IMR-90 (cell line): Measurements from ENCODE around the gene PSAP. TPM values are rescaled to one million over a fixed set of nuclear protein-coding genes. Genes with fewer than 3 reads are reported as not detected.

Source experiments
- ATAC-seq: fragments of 200-7000 bp; cut with Tn5 transposase; 2 replicates; pipeline ENCODE4 v1.9.1; 2020; ENCODE audit warnings: low read depth, mild to moderate bottlenecking, moderate library complexity
- BruUV-seq: library from RNA; stranded (reverse); fragments of 400-500 nt; replicated peaks from 2 replicates; lab custom pipeline; 2021; lab: Mats Ljungman, UMichigan
- CTCF ChIA-PET: fragments of 300-600 bp; formaldehyde crosslinking; extraction: SDS; loops from one replicate; lab custom pipeline; 2021; ENCODE audit warnings: antibody characterized with exemption; lab: Yijun Ruan, JAX
- POLR2A ChIA-PET: fragments of 300-600 bp; sonication (Branson Sonifier 250); formaldehyde crosslinking; loops from one replicate; lab custom pipeline; 2022; ENCODE audit warnings: antibody characterized with exemption; ENCODE audit not compliant: unreplicated experiment; lab: Charles Lee
- DNase-seq: peaks from one replicate; pipeline ENCODE4 v3.0.0; 2013
- H2AFZ ChIP-seq: replicated peaks from 2 replicates; pipeline ENCODE3; 2013; ENCODE audit warnings: low read length, mild to moderate bottlenecking; ENCODE audit not compliant: poor library complexity
- H2AK5ac ChIP-seq: 2 replicates; pipeline ENCODE4 v1.6.1; 2013; ENCODE audit warnings: low read depth, low read length, inconsistent platforms
- H2AK9ac ChIP-seq: replicated peaks from 2 replicates; pipeline ENCODE3; 2013; ENCODE audit warnings: mild to moderate bottlenecking, low read depth, low read length, moderate library complexity; ENCODE audit not compliant: poor library complexity
- H2BK120ac ChIP-seq: 2 replicates; pipeline ENCODE4 v1.6.1; 2013; ENCODE audit warnings: low read depth, low read length, inconsistent platforms
- H2BK15ac ChIP-seq: 3 replicates; pipeline ENCODE4 v1.6.1; 2013; ENCODE audit warnings: low read depth, low read length, inconsistent platforms
- H2BK20ac ChIP-seq: 2 replicates; pipeline ENCODE4 v1.6.1; 2013; ENCODE audit warnings: low read depth, mild to moderate bottlenecking, inconsistent platforms, low read length, moderate library complexity
- H2BK5ac ChIP-seq: 2 replicates; pipeline ENCODE4 v1.6.1; 2013; ENCODE audit warnings: mild to moderate bottlenecking, low read depth, low read length, inconsistent platforms; ENCODE audit not compliant: poor library complexity, severe bottlenecking
- H3K14ac ChIP-seq: replicated peaks from 2 replicates; pipeline ENCODE4 v1.6.1; 2013; ENCODE audit warnings: low read depth, low read length, inconsistent platforms
- H3K18ac ChIP-seq: 2 replicates; pipeline ENCODE4 v1.6.1; 2013; ENCODE audit warnings: low read depth, low read length, control low read depth
- H3K23ac ChIP-seq: 2 replicates; pipeline ENCODE4 v1.6.1; 2013; ENCODE audit warnings: low read depth, low read length, inconsistent platforms
- H3K27ac ChIP-seq: 2 replicates; pipeline ENCODE4 v1.5.1; 2013; ENCODE audit warnings: mild to moderate bottlenecking, control low read depth, low read length; ENCODE audit not compliant: insufficient read depth
- H3K27me3 ChIP-seq: 2 replicates; pipeline ENCODE4 v1.6.1; 2013; ENCODE audit warnings: low read length; ENCODE audit not compliant: control insufficient read depth, insufficient read depth
- H3K36me3 ChIP-seq: 2 replicates; pipeline ENCODE4 v1.6.1; 2013; ENCODE audit warnings: low read length, mixed read lengths; ENCODE audit not compliant: control insufficient read depth, insufficient read depth
- H3K4ac ChIP-seq: 2 replicates; pipeline ENCODE4 v1.6.1; 2013; ENCODE audit warnings: low read depth, low read length, inconsistent platforms
- H3K4me1 ChIP-seq: 2 replicates; pipeline ENCODE4 v1.6.1; 2013; ENCODE audit warnings: low read length, mixed read lengths; ENCODE audit not compliant: control insufficient read depth, insufficient read depth
- H3K4me2 ChIP-seq: 2 replicates; pipeline ENCODE4 v1.6.1; 2013; ENCODE audit warnings: low read depth, mild to moderate bottlenecking, control low read depth, low read length, moderate library complexity
- H3K4me3 ChIP-seq: 2 replicates; pipeline ENCODE4 v1.5.1; 2013; ENCODE audit warnings: low read depth, mild to moderate bottlenecking, control low read depth, low read length, moderate library complexity; ENCODE audit not compliant: insufficient read depth
- H3K56ac ChIP-seq: 2 replicates; pipeline ENCODE4 v1.6.1; 2013; ENCODE audit warnings: low read length, inconsistent platforms; ENCODE audit not compliant: insufficient read depth; ENCODE audit errors: extremely low read depth
- H3K79me1 ChIP-seq, 2 experiments: 2 replicates each; pipeline ENCODE4 v1.6.1; 2013; ENCODE audit warnings: low read length in 2 of 2, inconsistent platforms in 1 of 2, low read depth in 1 of 2
- H3K9ac ChIP-seq: 2 replicates; pipeline ENCODE4 v1.6.1; 2013; ENCODE audit warnings: low read depth, low read length, control low read depth
- H3K9me1 ChIP-seq: 2 replicates; pipeline ENCODE4 v1.6.1; 2013; ENCODE audit warnings: low read length, inconsistent platforms; ENCODE audit not compliant: insufficient read depth
- H3K9me3 ChIP-seq: 2 replicates; pipeline ENCODE4 v1.6.1; 2013; ENCODE audit warnings: low read length; ENCODE audit not compliant: control insufficient read depth, insufficient read depth
- H4K20me1 ChIP-seq: 2 replicates; pipeline ENCODE4 v1.6.1; 2013; ENCODE audit warnings: low read length, inconsistent platforms; ENCODE audit not compliant: insufficient read depth
- H4K5ac ChIP-seq: 2 replicates; pipeline ENCODE4 v1.6.1; 2013; ENCODE audit warnings: mild to moderate bottlenecking, low read depth, low read length, control low read depth
- H4K8ac ChIP-seq, 2 experiments: 2 replicates each; pipeline ENCODE4 v1.6.1; 2013; ENCODE audit warnings: low read depth in 2 of 2, low read length in 2 of 2, control low read depth in 1 of 2, inconsistent platforms in 1 of 2
- H4K91ac ChIP-seq: 2 replicates; pipeline ENCODE4 v1.6.1; 2013; ENCODE audit warnings: low read depth, low read length, inconsistent platforms; ENCODE audit not compliant: insufficient read depth
- BHLHE40 ChIP-seq: fragments of 150-350 bp; IDR thresholded peaks from 2 replicates; pipeline ENCODE4 v1.6.1; 2016; ENCODE audit warnings: mild to moderate bottlenecking, low read depth, low read length
- CEBPB ChIP-seq: IDR thresholded peaks from 2 replicates; pipeline ENCODE4 v1.6.1; 2012; ENCODE audit warnings: low read depth, low read length, improper control_type of control experiment
- CTCF ChIP-seq: conservative IDR thresholded peaks from 2 replicates; pipeline ENCODE4 v1.5.1; 2012; ENCODE audit warnings: mild to moderate bottlenecking, low read depth, low read length, improper control_type of control experiment
- ELK1 ChIP-seq: fragments of 150-350 bp; IDR thresholded peaks from 2 replicates; pipeline ENCODE4 v1.6.1; 2016; ENCODE audit warnings: low read depth, mild to moderate bottlenecking, low read length, moderate library complexity, borderline replicate concordance
- FOS ChIP-seq: fragments of 150-350 bp; IDR thresholded peaks from 2 replicates; pipeline ENCODE4 v1.6.1; 2016; ENCODE audit warnings: low read depth, low read length
- MAFK ChIP-seq: IDR thresholded peaks from 2 replicates; pipeline ENCODE4 v1.6.1; 2012; ENCODE audit warnings: low read depth, low read length, improper control_type of control experiment
- MAZ ChIP-seq: IDR thresholded peaks from 2 replicates; pipeline ENCODE4 v1.6.1; 2012; ENCODE audit warnings: low read depth, mild to moderate bottlenecking, low read length, improper control_type of control experiment, moderate library complexity, borderline replicate concordance
- MXI1 ChIP-seq: IDR thresholded peaks from 2 replicates; pipeline ENCODE4 v1.6.1; 2012; ENCODE audit warnings: low read depth, mild to moderate bottlenecking, low read length, moderate library complexity, borderline replicate concordance
- POLR2A ChIP-seq: IDR thresholded peaks from 2 replicates; pipeline ENCODE4 v1.6.1; 2012; ENCODE audit warnings: mild to moderate bottlenecking, low read depth, low read length
- RCOR1 ChIP-seq: IDR thresholded peaks from 2 replicates; pipeline ENCODE4 v1.6.1; 2012; ENCODE audit warnings: mild to moderate bottlenecking, low read length, improper control_type of control experiment; ENCODE audit not compliant: insufficient replicate concordance
- SMC3 ChIP-seq: fragments of 150-350 bp; IDR thresholded peaks from 2 replicates; pipeline ENCODE4 v1.6.1; 2016; ENCODE audit warnings: low read depth, mild to moderate bottlenecking, antibody characterized with exemption, low read length, moderate library complexity
- USF2 ChIP-seq: fragments of 150-350 bp; IDR thresholded peaks from 2 replicates; pipeline ENCODE4 v1.6.1; 2017; ENCODE audit warnings: mild to moderate bottlenecking, antibody characterized with exemption, low read length, low read depth
- WGBS, 2 experiments: methylation state at CpG; one replicate each; pipeline versions ENCODE4 v1.1.5 to v1.1.7; 2013; ENCODE audit warnings: missing lambda C conversion rate in 2 of 2; ENCODE audit not compliant: insufficient read length in 1 of 2; ENCODE audit errors: extremely low coverage in 2 of 2; 5-methylcytosine and 5-hydroxymethylcytosine counted together
- dilution Hi-C: fragments of 300-500 bp; cut with HindIII; formaldehyde crosslinking; loops from one replicate; pipeline ENCODE4 v1.14.3; 2018; ENCODE audit warnings: low sequenced_read_pairs; ENCODE audit not compliant: unreplicated experiment
- in situ Hi-C: fragments of 300-500 bp; cut with MboI; formaldehyde crosslinking; loops from 3 replicates; pipeline ENCODE4 v1.14.3; 2019; ENCODE audit warnings: low sequenced_read_pairs, inconsistent platforms, mixed read lengths
- intact Hi-C: fragments of 100-400 bp; cut with micrococcal nuclease; formaldehyde crosslinking; loops from 2 replicates; pipeline ENCODE4 v1.10.0; 2022
- polyA plus RNA-seq, 3 experiments: library from polyadenylated mRNA; depleted of rRNA; stranded (reverse); fragments of >200 nt; gene quantifications; 2 replicates each; pipeline ENCODE4 v1.2.3, GENCODE V29; 2012; ENCODE audit warnings: low replicate concordance in 1 of 3
- total RNA-seq: library from RNA; depleted of rRNA; stranded (reverse); fragments of >200 nt; gene quantifications from 2 replicates; pipeline ENCODE4 v1.2.3, GENCODE V29; 2012

Gene PSAP
- total and polyA plus RNA-seq, 2 of the 4 experiments (the other 2 are of a cell fraction) = 216 to 876 TPM

- peaks cover 19 to 85% of the 10 kb centered on the region in 2 experiments for H3K79me1 ChIP-seq
- H3K23ac ChIP-seq = no peak overlapping the region
- no peak overlapping the region for H2AK5ac ChIP-seq
- H3K18ac ChIP-seq = no peak overlapping the region
- dilution Hi-C loops = no loop called here
- no peaks in the 10 kb centered on the region for H3K27me3 ChIP-seq
- no peak overlapping the region for H3K9ac ChIP-seq
- in situ Hi-C loops = no loop called here
- no CpG with 5 or more reads among the region's 2 CpGs for WGBS, 2 experiments
- no peak overlapping the region for H4K5ac ChIP-seq
- H2BK20ac ChIP-seq = no peak overlapping the region
- no peaks in the 10 kb centered on the region for H3K9me3 ChIP-seq
- no peak overlapping the region for H3K56ac ChIP-seq
- no peak overlapping the region for H2BK120ac ChIP-seq
- no TSS peak for BruUV-seq
- CTCF ChIA-PET = interaction anchor here (1.3 kb wide), 1 partner anchor 52 kb away, joined by 4 read pairs; no protein-coding TSS in a partner anchor
- ATAC-seq = no peak
- TF ChIP-seq FOS = no peak
- no peak for TF ChIP-seq ELK1
- TF ChIP-seq MXI1 = no peak
- TF ChIP-seq USF2 = no peak
- TF ChIP-seq SMC3 = no peak
- no peak for TF ChIP-seq CEBPB
- no peak for TF ChIP-seq RCOR1
- TF ChIP-seq MAZ = no peak
- no peak for TF ChIP-seq BHLHE40
- TF ChIP-seq POLR2A = no peak
- TF ChIP-seq CTCF = no peak
- no peak for TF ChIP-seq MAFK
- no peak overlapping the region for H2BK15ac ChIP-seq
- intact Hi-C loops = loop anchor here (5.0 kb wide), 1 partner anchor 43 kb away; no protein-coding TSS in a partner anchor
- no peak overlapping the region for H2AFZ ChIP-seq
- no peak overlapping the region for H4K91ac ChIP-seq
- H2AK9ac ChIP-seq = no peak overlapping the region
- H3K36me3 ChIP-seq = no peaks in the 10 kb centered on the region
- no peak overlapping the region for H3K4ac ChIP-seq
- peaks cover 10% of the 10 kb centered on the region for H3K4me1 ChIP-seq
- H2BK5ac ChIP-seq = no peak overlapping the region
- H3K9me1 ChIP-seq = peaks cover 15% of the 10 kb centered on the region
- POLR2A ChIA-PET = no interaction called here
- no peak overlapping the region for H4K8ac ChIP-seq
- DNase-seq = no peak
- no peak overlapping the region for H3K14ac ChIP-seq
- H3K27ac ChIP-seq = no peak overlapping the region
- H3K4me2 ChIP-seq = no peak overlapping the region
- H4K20me1 ChIP-seq = peaks cover 99% of the 10 kb centered on the region
- H3K4me3 ChIP-seq = no peak overlapping the region
Measured at GRCh38 chr10:71844084-71844483, 7.0 kb downstream of the PSAP start.
